Jurkat, Clone E6-1 (cell line): ENCODE results near the gene UMODL1.
A peak's percentile ranks its signal among the peaks of the same experiment; 100 is the strongest.
"Not testable (repeated sequence)": the region's sequence is repeated elsewhere in the genome, so short reads cannot be mapped to it uniquely, and the experiment has no call there.

Source experiments
- DNase-seq: peaks from one replicate; pipeline ENCODE4 v3.0.0-alpha.2; 2011; ENCODE audit warnings: low read depth, low spot score
- H3K4me3 ChIP-seq: 2 replicates; pipeline ENCODE4 v1.5.1; 2011; ENCODE audit warnings: mild to moderate bottlenecking, low read length, control low read depth, moderate library complexity

Gene UMODL1

DNA sequence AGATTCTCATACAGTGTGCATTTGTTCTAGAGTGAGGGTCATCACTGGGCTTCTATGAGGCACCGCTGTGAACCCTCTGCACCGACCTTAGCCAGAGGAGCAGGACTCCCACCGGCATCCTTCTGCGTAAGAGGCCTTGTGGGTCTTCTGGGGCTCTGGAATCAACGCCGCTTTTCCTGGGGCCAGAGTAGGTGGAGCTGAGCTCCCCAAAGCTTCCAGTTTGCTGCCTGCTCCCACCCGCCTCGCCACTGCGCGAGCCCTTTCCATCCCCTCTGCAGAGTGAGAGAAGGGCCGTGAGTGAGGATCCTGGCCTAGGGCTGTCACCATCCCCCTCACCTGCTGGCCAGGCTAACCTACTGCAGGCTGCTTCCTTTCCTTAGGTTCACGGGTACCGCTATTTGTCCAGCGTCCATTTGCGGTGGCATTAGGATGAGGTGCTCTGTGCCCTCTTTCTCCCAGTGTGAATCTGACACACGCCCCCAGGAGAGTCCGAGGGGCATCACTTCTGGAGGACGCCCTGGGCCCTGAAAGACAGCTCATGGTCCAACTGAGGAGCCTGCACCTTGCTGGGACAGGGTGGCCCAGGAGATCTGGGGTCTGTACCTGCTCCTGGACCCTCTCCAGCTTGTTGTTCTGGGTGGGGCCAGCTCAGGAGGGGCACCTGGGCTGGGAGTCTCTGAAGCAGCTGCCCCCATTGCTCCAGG is 36.2 kb downstream of the UMODL1 start:
- no peak for DNase-seq
- H3K4me3 ChIP-seq = peak overlapping the region; percentile 51

DNA sequence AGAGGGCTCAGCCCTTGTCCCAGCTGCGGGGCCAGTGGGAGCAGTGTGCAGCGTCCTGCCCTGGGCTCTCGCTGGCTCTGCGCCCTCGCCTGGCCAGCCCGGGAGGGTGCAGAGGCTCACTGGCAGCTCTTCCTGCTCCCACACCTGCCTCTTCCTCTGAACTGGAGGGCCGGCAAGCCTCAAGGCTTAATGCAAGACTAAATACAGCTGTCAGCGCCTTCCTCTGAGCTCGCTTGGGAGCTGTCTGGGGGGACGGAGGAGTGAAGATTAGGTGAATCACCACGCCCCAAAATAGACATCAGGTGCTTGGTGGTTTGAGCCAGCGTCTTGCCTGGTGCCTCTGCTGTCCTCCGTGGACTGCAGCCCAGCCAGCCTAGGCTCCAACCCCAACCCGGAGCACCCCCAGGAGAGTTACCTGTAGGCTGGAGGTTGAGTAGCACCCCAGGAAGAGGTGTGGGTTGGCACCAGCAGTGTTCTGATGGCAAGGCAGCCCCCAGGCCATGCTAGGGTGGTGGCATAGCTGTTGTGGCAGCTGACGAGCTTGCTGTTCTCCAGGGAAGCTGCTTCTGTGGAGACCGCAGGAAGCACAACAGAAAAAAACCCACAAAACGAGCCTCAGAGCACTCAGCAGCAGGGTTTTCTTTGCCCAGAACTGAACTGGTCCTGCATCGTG is 36.9 kb downstream of the UMODL1 start:
- peak overlapping the region; percentile 51 for H3K4me3 ChIP-seq

DNA sequence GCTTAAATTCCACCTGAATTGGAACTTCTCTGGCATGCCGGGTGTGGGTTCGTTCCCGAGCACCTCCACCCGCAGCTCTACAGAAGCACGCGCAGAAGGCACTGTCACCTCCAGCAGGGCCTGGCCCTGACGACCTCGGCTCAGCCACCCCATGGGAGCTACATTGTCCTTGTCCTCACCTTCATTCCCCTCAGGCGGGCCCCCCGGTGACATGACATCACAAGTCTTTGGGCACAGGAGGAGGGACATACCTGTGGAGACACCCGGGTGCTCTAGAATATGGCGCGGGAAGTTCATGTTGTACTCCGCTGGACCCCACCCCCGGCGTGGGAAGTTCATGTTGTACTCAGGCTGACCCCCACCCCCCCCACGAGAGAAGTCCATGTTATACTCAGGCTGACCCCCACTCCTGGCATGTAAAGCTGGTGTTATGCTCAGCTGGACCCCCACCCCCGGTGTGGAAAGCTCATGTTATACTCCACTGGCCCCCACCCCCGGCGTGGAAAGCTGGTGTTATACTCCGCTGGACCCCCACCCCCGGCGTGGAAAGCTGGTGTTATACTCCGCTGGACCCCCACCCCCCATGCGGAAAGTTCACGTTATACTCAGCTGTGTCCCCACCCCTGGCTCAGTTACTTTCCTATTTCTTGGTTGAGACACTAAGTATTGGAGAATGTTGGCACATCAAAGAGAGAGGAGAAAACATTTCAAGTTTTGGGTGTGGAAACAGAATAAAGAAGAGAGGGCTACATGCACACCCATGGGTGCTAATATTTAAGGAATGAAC is 37.6 kb downstream of the UMODL1 start:
- DNase-seq = no peak
- peak overlapping the region; percentile 51 for H3K4me3 ChIP-seq

More for the DNA sequence above, 36.9 kb downstream of the UMODL1 start:
- peak; percentile 81 for DNase-seq

DNA sequence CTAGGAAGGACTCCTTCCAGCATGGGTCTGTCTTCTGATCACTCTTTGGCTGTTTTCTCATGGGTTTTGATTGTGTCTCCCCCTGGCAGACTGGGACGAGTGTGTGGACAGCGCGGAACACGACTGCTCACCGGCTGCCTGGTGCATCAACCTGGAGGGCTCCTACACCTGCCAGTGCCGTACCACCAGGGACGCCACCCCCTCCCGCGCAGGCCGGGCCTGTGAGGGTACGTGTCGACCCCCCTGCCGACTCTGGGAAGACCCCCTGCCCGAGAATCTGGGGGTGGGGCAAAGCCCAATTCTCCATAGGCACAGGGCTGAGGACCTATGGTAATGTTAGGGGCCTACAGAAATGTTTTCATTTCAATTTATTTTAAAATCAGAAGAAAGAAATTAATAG is 38.4 kb downstream of the UMODL1 start:
- DNase-seq = no peak
- no peak overlapping the region for H3K4me3 ChIP-seq

DNA sequence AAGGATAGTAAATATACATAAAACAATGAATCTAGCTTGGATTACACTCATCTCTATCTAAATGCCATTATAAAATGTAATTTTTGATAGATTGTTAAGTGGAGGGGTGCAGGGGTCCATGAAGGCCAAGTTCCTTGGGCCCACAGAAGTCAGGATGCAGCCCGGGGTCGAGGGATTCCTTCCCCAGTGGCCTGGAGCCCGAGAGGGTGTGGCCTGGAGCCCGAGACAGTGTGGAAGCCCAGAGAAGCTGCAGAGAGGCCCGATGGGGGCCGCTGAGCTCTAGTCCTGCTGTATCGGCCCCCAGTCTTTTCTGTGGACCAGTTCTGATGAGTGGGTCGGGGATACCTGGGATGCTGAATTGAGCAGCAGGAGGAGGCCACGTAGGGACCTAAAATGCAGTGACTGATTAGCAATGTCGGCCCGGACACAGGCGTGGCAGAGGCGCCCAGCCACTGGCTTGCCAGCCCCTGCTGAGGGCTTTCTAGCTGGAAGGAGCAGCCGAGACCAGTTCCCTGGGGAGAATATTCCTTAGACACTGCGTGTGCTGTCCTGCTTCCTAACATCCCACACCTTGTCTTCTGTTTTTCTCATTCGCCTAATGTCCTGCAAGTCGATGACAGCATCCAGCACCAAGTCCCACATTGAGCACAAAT is 38.9 kb downstream of the UMODL1 start:
- DNase-seq = no peak
- no peak overlapping the region for H3K4me3 ChIP-seq

DNA sequence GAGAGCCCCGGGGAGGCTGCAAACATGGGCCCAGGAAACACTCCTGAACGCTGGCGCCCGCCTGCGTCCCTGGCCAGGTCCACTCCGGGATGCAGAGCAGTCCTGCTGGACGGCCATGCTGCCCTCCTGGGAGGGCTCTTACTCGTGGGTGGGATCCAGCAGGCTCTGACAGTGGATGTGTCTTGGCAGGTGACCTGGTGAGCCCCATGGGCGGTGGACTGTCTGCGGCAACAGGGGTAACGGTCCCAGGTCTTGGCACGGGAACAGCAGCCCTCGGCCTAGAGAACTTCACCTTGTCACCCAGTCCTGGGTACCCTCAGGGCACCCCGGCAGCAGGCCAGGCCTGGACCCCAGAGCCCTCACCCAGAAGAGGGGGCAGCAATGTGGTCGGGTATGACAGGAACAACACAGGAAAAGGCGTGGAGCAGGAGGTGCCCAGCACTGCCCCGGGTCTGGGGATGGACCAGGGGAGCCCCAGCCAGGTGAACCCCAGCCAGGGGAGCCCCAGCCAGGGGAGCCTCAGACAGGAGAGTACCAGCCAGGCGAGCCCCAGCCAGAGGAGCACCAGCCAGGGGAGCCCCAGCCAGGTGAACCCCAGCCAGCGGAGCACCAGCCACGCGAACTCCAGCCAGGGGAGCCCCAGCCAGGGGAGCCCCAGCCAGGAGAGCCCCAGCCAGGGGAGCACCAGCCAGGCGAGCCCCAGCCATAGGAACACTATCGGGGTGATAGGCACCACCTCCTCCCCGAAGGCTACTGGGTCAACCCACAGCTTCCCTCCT is 39.8 kb downstream of the UMODL1 start:
- no peak for DNase-seq
- H3K4me3 ChIP-seq = no peak overlapping the region

DNA sequence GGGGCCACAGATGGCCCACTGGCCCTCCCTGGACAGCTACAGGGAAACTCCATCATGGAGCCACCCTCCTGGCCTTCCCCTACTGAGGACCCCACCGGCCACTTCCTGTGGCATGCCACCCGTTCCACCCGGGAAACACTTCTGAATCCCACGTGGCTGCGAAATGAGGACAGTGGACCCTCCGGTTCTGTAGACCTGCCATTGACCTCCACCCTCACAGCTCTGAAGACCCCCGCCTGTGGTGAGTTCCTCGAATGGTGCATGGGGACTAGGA is 40.3 kb downstream of the UMODL1 start:
- H3K4me3 ChIP-seq = no peak overlapping the region
- no peak for DNase-seq

DNA sequence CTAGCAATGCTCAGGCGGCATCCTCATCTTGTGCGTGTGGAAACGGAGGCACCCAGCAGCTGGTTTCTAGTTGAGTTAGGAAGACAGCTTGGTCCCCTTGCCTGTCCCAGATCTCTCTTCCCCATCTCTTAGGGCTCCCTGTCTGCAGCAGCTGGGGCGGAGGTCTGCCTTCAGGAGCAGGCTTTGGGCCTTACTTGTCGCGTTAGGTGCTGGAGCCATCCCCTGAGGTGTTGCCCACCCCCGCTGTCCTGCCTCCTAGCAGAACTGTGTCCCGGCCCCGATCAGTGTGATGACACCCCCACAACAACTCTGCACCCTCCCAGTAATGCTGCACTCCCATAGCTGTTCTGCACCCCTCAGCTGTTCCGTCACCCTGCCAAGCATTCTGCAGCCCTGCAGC is 40.7 kb downstream of the UMODL1 start:
- DNase-seq = no peak
- no peak overlapping the region for H3K4me3 ChIP-seq

DNA sequence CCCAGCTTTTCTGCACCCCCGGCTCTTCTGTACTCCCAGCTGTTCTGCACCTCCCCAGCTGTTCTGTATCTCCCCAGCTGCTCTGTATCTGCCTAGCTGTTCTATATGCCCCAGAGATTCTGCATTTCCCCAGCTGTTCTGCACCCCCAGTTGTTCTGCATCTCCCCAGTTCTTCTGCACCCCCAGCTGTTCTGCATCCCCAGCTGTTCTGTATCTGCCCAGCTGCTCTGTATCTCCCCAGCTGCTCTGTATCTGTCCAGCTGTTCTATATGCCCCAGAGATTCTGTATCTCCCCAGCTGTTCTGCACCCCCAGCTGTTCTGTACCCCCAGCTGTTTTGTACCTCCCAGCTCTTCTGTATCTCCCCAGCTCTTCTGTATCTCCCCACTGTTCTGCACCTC is 41.1 kb downstream of the UMODL1 start:
- no peak for DNase-seq

DNA sequence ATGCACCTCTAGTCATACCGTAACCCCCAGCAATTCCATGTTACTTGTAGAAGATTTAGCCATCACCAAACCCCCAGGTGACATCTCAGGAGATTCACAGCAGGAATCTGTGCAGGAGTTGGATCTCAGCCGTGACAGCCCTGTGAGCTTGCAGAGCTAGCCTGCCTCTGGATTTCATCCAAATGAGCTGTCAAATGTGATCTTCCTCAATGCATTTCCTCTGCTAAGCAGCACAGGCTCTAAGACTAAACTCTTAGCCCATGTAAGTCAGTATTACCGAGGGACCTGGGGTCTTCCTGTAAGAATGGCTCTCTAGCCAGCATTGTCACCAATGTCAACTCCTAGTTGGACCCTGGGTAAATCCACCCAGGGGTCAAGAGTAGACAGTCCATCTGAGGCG is 41.7 kb downstream of the UMODL1 start:
- H3K4me3 ChIP-seq = no peak overlapping the region
- DNase-seq = no peak

More for the DNA sequence above, 41.1 kb downstream of the UMODL1 start:
- no peak overlapping the region for H3K4me3 ChIP-seq

DNA sequence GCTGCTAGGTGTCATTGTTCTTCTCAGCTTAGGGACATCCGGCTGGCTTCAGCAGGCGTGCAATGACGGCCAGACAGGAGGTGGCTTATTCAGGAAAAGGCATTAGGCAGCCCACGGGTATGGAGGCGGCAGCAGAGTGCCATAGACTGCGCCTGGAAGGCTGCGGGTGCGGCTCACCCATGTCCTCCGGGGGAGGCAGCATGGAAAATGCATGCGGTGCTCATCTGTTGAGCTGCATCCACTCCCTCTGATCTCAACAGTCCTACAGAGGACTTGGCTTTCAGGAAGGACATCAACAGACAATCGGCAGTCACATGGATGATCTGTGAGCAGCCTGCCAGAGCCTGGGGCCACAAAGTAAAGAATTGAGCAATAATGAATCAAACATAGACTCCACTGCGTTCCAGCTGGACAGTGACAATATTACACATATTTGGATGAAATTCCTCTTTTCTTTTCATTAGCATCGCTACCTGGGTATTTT is 42.9 kb downstream of the UMODL1 start:
- no peak for DNase-seq

DNA sequence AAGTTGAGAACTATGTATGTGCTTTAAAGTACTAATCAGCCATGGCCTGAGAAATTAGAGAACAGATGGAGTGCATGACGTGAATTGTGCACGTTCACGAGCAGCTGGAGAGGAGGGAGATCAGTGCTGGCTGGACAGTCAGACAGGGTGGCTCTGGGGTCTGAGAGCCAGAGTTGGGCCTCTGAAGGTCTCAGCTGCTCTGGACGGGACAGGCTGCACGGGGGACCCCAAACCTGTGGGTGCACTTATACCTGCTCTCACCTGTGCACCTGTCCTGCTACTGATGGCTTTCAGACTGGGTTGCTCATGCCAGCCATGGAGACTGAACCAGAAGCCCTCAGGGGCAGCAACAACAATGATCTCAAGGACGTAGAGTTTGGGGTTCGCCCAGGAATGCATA is 43.5 kb downstream of the UMODL1 start:
- H3K4me3 ChIP-seq = no peak overlapping the region
- no peak for DNase-seq

More for the DNA sequence above, 42.9 kb downstream of the UMODL1 start:
- no peak overlapping the region for H3K4me3 ChIP-seq

DNA sequence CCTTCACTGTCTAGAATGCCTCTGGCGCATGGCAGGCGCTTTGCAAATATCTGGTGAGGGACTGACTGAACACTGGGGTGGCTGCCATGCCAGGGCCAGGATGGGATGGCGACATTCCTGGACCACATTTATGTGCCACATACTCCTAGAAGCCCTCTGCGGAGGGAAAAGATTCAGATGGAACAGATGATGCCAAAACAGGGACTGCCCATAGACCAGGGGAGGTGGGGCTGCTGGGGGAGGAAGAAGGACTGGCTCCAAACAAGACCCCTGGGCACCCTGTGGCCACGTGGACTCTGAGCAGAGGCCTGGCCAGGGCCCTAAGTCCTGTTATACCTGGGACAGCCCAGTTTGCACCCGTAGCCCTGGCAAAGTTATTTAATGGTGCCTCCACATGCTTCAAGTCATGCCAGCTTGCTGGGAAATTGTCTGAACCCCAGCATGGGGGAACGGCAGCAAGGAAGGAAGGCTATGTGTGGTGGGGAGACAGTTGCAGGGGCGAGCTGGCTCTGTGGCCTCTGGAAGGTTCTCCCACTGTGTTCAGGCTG is 44.1 kb downstream of the UMODL1 start:
- H3K4me3 ChIP-seq = no peak overlapping the region
- DNase-seq = no peak

DNA sequence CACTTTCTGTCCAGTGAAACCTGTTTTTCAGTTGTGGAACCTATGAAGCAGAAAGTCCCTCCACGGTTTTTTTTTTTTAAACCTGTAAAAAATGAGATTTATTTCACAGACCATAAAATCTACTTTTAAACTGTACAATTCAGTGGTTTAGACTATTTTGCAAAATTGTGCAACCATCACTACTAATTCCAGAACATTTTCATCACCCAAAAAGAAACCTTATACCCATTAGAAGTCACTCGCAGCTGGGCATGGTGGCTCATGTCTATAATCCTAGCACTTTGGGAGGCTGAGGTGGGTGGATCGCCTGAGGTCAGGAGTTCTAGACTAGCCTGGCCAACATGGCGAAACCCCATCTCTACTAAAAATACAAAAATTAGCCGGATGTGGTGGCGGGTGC is 45.4 kb downstream of the UMODL1 start:
- DNase-seq = not testable (repeated sequence)

DNA sequence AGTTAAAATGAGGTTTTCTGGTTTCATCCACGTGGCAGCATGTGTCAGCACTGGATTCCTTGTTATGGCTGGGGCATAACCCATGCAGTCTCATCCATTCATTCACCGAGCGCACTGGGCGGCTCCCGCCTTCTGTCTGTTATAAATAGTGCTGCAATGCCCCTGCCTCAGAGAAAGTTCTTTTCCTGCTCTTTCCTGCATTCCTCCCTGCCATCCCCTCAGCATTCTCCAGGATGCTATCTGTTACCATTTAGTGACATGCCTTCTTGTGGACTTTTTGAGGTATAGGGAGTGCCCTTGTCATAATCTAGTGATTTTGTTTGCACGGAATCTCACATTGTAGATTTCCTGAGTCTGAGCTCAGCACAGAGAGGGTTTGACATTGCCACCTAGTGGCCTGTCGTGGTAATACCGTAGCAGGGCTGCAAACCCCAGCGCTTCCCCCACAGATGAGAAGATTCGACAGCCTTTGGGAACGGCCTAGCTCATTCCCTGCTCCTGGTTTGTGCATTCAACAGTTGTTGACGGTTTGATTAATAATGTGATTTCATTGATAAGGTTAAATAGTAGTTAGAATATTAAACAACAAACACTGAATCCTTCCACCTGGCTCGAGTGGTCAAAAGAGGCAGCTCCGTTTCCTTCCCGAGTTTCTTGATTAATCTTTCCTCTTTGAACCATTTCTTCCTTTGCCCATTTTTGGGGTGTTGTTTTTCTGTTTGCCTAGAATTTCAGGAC is 46.3 kb downstream of the UMODL1 start:
- no peak overlapping the region for H3K4me3 ChIP-seq
- DNase-seq = peak; percentile 80

More for the DNA sequence above, 45.4 kb downstream of the UMODL1 start:
- not testable (repeated sequence) for H3K4me3 ChIP-seq

DNA sequence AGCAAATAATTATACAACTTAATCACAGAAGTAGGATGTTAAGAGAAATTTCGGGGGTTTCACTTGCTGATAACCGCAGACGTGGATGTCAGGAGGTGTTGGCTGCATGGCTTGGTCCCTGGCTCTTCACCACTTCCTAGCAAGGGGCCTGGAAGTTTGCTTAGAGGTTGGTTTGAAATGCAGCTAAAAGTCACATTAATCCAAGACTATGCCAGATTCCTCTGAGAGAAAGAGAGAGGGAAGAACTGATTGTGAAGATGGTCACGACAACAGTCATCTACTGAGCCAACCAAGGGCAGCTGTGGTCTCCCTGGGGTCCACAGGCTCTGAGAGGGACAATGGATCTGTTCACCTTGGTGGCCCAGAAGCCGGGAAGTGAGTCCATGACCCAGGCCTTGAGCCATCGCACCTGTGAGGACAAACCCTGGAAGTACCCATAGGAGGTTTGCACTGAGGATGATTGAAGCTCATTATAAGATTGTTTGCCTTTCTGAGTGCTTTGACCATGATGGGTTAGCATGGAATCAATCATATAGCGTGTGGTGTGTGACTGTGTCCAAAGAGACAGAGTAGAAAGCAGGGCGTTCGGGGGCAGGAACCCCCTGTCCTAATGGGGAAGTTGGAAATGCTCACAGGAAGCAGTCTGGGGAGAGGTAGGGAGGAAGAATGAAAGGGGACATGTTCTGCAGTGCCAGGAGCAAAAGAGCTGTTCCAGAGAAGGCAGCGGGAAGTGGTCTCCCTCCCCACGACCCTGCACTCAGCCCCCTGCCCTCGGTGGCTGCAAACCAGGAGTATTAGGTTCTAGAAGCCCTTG is 47.1 kb downstream of the UMODL1 start:
- DNase-seq = no peak
- peak overlapping the region; percentile 23 for H3K4me3 ChIP-seq

DNA sequence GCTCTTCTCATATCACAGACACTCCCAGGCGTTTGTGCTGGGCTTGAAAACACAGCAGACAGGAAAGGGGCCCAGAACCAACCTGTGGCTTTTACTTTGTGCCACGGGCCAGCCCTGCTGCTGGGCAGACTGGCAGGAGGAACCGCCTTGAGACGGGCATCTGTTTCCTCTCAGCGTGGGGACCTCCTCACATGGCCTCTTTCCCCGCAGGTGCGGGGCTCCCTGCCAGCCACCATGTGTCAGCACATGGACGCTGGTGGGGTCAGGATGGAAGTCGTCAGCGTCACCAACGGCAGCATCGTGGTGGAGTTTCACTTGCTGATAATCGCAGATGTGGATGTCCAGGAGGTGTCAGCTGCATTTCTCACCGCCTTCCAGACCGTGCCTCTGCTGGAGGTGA is 47.8 kb downstream of the UMODL1 start:
- peak; percentile 62 for DNase-seq
- peak overlapping the region; percentile 23 for H3K4me3 ChIP-seq
